Stomach smooth muscle (tissue), 2 donors: ENCODE data around the gene LTN1.

Source experiments
- H3K27ac ChIP-seq: one replicate; pipeline ENCODE4 v1.7.0; 2013; ENCODE audit warnings: mild to moderate bottlenecking, low read length, inconsistent platforms
- H3K27me3 ChIP-seq, 2 donors: one replicate each; pipeline ENCODE4 v1.7.0; 2013; ENCODE audit warnings: low read length in 2 of 2; ENCODE audit not compliant: insufficient read depth in 2 of 2, control insufficient read depth in 1 of 2
- H3K36me3 ChIP-seq, 2 donors: one replicate each; pipeline ENCODE4 v1.7.0; 2013; ENCODE audit warnings: low read length in 2 of 2; ENCODE audit not compliant: control insufficient read depth in 2 of 2, insufficient read depth in 2 of 2
- H3K4me1 ChIP-seq: one replicate; pipeline ENCODE4 v1.7.0; 2013; ENCODE audit warnings: low read length; ENCODE audit not compliant: control insufficient read depth, insufficient read depth
- H3K4me3 ChIP-seq, 2 donors: one replicate each; pipeline ENCODE4 v1.7.0; 2013; ENCODE audit warnings: low read length in 2 of 2
- H3K9ac ChIP-seq, 2 donors: one replicate each; pipeline ENCODE4 v1.7.0; 2013; ENCODE audit warnings: low read length in 2 of 2, mild to moderate bottlenecking in 1 of 2
- H3K9me3 ChIP-seq, 2 donors: one replicate each; pipeline ENCODE4 v1.7.0; 2013; ENCODE audit warnings: low read length in 2 of 2; ENCODE audit not compliant: control insufficient read depth in 2 of 2
- donor health status: healthy.
- donor health status: Pancreatic carcinoma.

The LTN1 gene

DNA sequence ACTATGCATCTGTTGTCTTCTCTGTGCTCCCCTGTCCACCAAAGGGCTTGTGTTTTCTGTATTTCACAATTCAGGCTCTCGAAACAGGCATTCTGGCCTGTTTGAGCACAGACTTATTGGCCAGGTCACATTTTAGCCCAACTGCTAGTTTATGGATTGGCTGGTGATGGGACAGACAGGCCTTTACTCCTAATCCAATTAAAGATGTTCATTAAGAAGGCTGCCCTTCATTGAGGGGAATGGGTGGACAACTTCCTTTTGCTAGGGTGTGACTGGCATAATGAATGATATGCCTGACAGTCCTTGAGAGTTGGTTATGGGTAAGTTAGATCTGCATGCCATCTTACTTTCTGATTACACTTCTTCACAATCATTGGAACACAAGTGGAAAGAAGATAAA, 86.4 kb downstream of the LTN1 start:
- Histone ChIP-seq H3K4me1 (no peaks in the 10 kb centered on the region), H3K27ac (no peak overlapping the region), H3K4me3 (no peak overlapping the region), H3K9me3 (no peaks in the 10 kb centered on the region), H3K36me3 (no peaks in the 10 kb centered on the region), H3K9ac (no peak overlapping the region), H3K27me3 (no peaks in the 10 kb centered on the region)

DNA sequence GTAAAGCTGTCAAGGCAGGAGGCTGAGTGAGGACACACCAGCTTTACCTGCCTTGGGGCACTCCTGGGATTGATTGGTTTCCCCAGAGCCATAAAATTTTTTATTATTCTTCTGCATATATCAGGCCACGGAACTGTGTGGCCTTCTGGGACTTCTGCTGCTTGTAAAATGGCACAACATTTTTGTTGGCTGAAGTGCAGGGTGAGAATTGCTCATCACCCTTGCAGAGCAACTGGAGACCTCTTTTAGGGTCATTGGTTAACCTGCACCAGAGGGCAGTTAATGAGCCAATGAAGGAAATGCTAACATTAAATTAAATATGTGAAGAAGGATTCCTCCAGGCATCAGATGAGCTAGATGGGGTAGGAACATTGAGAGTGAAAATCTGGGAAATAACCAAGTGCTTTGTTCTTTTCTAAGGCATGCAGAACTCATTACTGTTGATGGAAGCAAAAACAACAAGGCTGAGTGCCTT, 87.7 kb downstream of the LTN1 start:
- Histone ChIP-seq H3K36me3 (no peaks in the 10 kb centered on the region), H3K27me3 (no peaks in the 10 kb centered on the region), H3K9me3 (no peaks in the 10 kb centered on the region), H3K4me3 (no peak overlapping the region), H3K9ac (no peak overlapping the region), H3K4me1 (no peaks in the 10 kb centered on the region), H3K27ac (no peak overlapping the region)

DNA sequence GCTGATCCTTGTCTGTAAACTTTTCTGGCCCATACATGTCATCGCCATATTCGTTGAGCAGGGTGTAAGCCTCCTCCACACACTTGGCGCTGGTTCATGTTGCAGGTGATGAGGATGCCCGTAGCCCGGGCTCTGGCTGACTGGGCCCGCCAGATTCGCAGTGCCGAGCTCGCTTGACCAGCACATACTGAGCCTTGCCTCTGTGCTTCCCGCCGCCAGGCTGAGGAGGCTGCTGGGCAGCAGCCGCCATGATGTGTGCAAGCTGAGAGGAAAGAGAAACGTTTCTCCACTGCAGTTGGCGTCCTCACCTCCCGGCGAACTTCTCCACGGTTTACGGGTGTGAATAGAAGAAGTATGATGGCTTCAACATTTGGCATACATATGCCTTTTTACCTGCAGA, 89.2 kb downstream of the LTN1 start:
- H3K9ac ChIP-seq, result no peak overlapping the region
- H3K36me3 ChIP-seq, result no peaks in the 10 kb centered on the region
- H3K4me3 ChIP-seq, result no peak overlapping the region
- H3K4me1 ChIP-seq, result no peaks in the 10 kb centered on the region
- no peak overlapping the region for H3K27ac ChIP-seq
- no peaks in the 10 kb centered on the region for H3K9me3 ChIP-seq
- no peaks in the 10 kb centered on the region for H3K27me3 ChIP-seq

DNA sequence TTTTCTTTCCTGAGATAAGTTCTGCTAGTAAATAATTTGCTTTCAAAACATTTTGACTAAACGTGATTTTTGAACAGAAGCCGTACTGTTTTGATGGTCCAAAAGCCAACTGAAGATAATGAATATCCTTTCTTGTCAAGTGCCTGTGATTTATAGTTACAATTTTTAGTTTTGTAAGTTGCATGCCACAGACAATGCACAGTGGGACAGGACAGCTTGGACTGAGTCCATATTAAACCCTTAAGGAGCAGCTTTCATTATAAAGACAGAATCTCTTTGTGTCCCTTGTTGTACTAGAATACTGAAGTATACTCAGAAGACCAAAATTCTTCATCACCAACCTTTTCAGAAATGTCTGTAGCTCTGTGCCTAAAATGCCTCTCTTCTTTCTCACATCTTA, 92.2 kb downstream of the LTN1 start:
- H3K36me3 ChIP-seq, result no peaks in the 10 kb centered on the region
- H3K9me3 ChIP-seq, result no peaks in the 10 kb centered on the region
- no peaks in the 10 kb centered on the region for H3K4me1 ChIP-seq
- H3K9ac ChIP-seq, result no peak overlapping the region
- no peak overlapping the region for H3K4me3 ChIP-seq
- no peak overlapping the region for H3K27ac ChIP-seq
- no peaks in the 10 kb centered on the region for H3K27me3 ChIP-seq

DNA sequence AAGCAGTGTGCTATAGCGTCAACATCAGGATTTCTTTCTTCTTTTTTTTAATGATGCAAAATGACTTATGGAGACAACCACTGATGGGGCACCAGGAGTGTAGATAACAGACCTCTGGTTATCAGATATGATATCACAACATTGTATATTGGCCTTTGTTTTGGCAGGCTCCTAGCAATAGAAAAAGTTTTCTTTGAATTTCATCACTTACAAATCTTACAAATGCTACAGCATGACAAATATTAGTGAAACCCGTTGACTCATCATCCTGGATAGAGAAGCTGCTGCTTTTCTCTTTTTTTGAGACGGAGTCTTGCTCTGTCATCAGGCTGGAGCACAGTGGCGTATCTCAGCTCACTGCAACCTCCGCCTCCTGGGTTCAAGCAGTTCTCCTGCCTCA, 92.9 kb downstream of the LTN1 start:
- H3K4me1 ChIP-seq, result no peaks in the 10 kb centered on the region
- H3K27ac ChIP-seq, result no peak overlapping the region
- no peaks in the 10 kb centered on the region for H3K27me3 ChIP-seq
- H3K36me3 ChIP-seq, result no peaks in the 10 kb centered on the region
- no peak overlapping the region for H3K9ac ChIP-seq
- H3K9me3 ChIP-seq, result no peaks in the 10 kb centered on the region
- no peak overlapping the region for H3K4me3 ChIP-seq

DNA sequence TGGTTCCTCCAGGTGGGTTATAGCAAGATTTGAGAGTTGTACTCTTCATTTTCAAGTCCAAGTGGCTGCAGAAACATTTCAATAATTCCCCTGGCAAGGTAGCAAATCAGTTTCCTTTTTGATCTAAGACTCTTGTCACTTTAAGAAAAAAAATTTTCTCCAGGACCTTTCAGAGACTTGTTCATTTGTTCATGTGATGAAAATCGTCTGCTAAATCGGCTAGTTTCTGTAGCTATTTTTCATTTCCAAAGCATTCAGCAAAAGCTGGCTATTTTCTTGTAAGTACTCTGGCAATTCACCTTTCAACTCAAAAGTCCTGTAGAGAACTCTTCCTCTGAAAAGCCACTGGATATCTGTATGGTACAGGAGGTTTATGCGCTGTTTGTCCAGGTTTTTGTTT, 93.5 kb downstream of the LTN1 start:
- Histone ChIP-seq H3K27me3 (no peaks in the 10 kb centered on the region), H3K4me3 (no peak overlapping the region), H3K9ac (no peak overlapping the region), H3K4me1 (no peaks in the 10 kb centered on the region), H3K36me3 (no peaks in the 10 kb centered on the region), H3K27ac (no peak overlapping the region), H3K9me3 (no peaks in the 10 kb centered on the region)

DNA sequence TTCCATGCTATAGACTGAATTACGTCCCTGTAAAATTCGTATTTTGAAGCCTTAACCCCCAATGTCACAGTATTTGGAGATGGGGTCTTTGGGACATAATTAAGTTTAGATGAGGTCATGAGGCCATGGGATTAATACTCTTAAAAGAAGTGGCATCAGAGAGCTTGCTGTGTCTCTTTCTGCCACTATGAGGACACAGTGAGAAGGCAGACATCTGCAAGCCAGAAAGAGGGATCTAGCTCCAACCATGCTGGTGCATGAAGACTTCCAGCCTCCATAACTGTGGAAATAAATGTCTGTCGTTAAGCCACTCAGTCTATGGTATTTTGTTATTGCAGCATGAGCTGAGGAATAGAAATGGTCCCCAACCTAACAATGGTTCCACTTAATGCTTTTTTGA, 99.0 kb downstream of the LTN1 start:
- Histone ChIP-seq H3K4me1 (no peaks in the 10 kb centered on the region), H3K9me3 (no peaks in the 10 kb centered on the region), H3K36me3 (no peaks in the 10 kb centered on the region), H3K27me3 (no peaks in the 10 kb centered on the region), H3K27ac (no peak overlapping the region), H3K9ac (no peak overlapping the region), H3K4me3 (no peak overlapping the region)

DNA sequence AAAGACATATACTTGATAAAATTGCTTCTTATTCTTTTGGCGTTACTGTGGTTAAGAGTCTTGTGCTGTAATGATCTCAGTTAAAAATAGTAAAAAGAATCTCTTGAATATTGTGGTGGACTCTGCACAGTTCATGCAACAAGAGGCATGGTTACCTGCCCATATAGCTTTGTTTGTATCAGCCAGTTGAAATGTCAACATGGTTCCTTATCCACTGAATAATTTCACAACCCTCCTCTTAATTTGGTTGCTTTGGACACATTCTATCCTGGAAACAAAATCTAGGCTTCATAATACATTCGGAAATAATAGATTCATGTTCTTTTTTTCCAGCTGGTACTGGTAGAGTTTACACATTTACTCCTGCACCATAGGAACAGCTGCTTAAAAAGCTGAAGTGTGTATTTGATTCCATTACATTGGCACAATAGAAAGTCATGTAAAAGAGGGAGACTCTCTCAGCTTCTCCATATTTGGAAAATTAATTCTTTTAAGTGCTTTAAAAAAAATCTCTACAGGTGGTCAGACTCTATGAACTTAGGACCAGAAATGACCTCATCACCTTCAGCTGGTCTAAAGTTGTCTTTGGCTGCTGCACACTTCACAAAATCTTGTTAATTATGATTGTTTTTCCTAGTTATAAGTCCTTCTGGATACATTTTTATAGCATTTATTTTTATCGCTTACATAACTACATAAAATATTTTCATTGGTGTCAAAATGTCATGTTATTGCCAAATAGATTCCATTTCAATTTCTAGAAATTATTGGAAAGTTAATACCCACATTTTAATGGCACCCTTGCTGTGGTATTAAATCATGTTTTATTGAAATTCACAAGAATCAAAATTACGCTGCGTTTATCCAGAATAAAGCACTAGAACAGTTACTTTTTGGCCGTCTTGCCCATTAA, 100.2 kb downstream of the LTN1 start:
- Histone ChIP-seq H3K9me3 (no peaks in the 10 kb centered on the region), H3K4me3 (no peak overlapping the region), H3K36me3 (no peaks in the 10 kb centered on the region), H3K27me3 (no peaks in the 10 kb centered on the region), H3K4me1 (no peaks in the 10 kb centered on the region), H3K27ac (no peak overlapping the region), H3K9ac (no peak overlapping the region)

DNA sequence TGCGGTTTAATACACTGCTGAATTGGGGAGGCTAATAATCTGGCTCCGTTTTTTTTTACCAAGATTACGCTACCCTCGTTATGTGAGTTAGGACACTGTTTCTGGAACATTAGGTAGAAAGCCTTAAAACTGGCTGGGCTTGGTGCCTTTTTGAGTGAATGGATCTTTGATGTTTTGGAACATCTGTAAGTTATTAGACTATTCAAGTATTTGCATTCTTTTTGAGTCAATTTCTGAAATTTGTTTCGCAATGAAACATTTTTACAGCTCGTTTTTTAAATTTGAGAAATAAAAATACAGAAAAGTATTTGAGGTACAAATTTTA, 106.9 kb downstream of the LTN1 start:
- Histone ChIP-seq H3K9me3 (no peaks in the 10 kb centered on the region), H3K36me3 (peaks cover 5 to 8% of the 10 kb centered on the region in 2 donors), H3K4me3 (no peak overlapping the region), H3K27me3 (no peaks in the 10 kb centered on the region), H3K27ac (no peak overlapping the region), H3K9ac (peak overlapping the region in 1 of 2 donors; percentile 84), H3K4me1 (no peaks in the 10 kb centered on the region)

DNA sequence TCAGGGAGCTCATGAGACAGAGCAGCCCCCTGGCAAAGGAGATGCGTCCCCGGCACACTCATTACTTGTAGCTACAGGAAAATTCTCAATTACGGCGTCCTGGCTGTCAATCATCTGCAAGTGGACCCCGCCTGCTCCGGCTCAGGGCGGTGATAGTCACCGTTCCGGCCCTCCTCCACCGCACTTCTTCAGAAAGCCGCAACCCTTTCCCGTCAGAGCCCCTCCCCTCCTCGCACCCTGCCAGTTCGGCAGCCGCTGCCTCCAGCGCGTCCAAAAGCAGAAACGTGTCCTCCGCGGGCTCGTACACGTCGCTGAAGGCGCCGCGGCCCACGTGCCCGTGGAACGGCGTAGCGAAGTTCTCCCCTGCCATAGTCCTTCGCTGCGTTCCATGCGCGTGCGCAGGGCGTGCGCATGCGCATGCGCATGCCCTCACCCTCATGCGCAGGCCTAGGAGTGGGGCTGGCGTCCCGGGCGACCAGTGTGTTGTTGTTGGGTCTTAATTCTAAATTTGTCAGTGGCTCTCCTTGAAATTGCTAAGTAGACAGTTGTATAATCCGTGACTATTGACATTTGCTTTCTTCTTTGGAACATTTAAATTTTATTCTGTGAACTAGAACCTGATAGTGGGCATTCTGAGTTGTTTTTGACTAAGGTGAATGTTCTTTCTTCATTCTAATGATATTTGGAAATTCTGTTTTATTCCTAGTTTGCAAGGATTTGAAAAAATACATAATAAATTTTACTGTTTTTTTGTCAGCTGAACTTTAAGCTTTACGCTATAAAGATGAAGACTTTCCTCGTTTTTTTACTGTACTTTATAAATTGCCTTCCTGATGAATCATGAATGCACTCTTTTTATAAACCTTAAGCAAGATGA, 107.5 kb downstream of the LTN1 start:
- H3K4me3 ChIP-seq, result peak overlapping the region; percentile 85 to 91
- peak overlapping the region; percentile 55 to 84 for H3K9ac ChIP-seq
- H3K9me3 ChIP-seq, result no peaks in the 10 kb centered on the region
- H3K4me1 ChIP-seq, result no peaks in the 10 kb centered on the region
- peaks cover 5 to 8% of the 10 kb centered on the region in 2 donors for H3K36me3 ChIP-seq
- H3K27me3 ChIP-seq, result no peaks in the 10 kb centered on the region
- H3K27ac ChIP-seq, result peak overlapping the region; percentile 85
